C4-2B (cell line): ENCODE measurements around the gene MTUS2.

Experiments used
- CTCF ChIP-seq: fragments of 450-650 bp; conservative IDR thresholded peaks from 2 replicates; pipeline ENCODE4 v1.5.1; 2017; ENCODE audit warnings: mild to moderate bottlenecking
- ZFX ChIP-seq: fragments of 450-650 bp; IDR thresholded peaks from 2 replicates; pipeline ENCODE4 v1.6.1; 2017

- TF ChIP-seq CTCF (no peak), ZFX (no peak)
Measured at GRCh38 chr13:29336356-29336755, 516.2 kb downstream of the MTUS2 start.
